Stimulated activated CD4-positive, alpha-beta T cell treated with anti-CD3 and anti-CD28 coated beads, TNF-alpha, amount 100 ng/mL, for 1 hour (primary cell): ENCODE results near the gene ECHS1.

Source experiments
- DNase-seq, 3 donors: peaks; one replicate each; pipeline ENCODE4 v3.0.0-alpha.2; 2020; ENCODE audit warnings: low read depth in 3 of 3, low spot score in 1 of 3

ECHS1 gene

DNA sequence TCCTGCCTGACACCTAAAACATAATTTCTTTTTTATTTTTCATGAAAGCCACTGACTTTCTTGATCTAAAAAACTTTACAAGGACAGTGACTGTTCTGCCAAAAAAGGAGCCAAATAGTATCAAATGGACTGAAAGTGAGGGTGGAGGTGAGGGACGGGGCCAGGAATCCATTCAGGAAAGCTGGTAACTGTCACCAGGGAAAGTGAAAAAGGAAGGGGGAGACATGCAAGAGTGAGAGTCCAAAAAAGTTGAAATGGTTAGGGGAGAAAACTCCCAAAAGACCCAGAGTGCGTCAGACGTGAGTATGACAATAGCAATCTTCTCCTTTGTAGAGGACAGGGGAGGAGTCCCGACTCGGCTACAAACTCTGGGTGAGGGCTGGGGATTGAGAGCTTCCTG, 28.9 kb downstream of the ECHS1 start:
- DNase-seq, result no peak

GRCh38 chr10:133343558-133343957, 29.6 kb downstream of the ECHS1 start:
- no peak for DNase-seq

DNA sequence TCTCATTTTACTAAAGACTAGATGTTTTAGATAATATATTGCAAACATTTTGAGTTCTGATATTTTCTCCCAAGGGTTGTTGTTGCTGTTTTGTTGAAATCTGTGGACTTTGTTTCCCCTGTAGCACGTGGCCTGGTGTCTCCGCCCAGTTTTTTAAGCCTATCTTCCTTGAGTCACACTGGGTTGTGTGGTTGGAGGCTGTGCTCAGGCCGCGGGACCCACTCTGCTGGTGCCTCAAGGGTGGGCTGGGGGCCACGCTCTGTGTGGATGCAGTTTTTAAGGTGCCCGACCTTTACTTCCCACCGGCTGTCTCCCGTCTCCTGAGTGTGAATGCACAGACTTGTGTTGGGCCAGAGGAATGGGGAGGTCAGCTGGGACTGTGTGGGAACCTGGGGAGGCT, 30.2 kb downstream of the ECHS1 start:
- DNase-seq, result no peak

DNA sequence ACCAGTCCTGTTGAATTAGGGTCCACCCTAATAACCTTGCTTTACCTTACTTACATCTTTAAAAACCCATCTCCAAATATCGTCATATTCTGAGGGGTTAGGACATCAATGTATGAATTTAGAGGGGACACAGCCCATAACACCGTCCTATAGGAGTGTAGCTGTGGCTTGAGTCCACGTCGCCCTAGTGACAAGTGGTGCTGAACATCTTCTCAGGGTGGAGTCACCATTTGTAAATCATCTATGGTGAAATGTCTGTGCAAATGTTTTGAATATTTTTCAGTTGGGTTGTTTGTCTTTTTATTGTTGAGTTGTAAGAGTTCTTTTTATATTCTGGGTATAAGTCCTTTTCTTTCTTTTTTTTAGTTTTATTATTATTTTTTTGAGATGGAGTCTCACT, 31.2 kb downstream of the ECHS1 start:
- DNase-seq, result no peak

DNA sequence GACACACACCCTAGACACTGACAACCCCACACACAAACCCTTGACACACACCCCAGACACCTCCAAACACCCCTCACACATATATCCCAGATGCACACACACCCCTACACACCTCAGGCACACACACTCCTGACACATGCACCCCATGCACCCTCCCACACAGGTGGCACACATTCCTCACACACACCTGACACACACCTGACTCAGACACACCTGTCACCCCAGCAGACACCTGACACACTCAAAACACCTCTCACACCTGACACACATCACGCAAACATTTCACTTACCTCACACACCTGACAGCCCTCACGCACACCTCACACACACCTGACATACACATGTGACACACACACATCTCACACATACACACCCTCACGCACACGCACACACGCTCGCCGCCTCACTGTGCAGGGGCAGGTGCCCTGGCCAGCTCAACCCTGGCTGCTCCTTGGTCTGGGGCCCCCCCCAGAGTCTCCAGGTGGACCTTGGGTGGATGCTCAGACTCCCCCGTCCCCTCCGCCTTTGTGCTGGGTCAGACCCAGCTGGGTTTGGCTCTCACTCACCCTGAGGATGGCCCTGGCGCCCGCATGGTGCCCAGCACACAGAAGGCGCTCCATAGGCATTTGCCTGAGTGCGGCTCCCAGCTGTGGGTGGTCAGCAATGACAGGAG, 33.3 kb downstream of the ECHS1 start:
- no peak for DNase-seq

GRCh38 chr10:133338080-133339071, 34.8 kb downstream of the ECHS1 start:
- no peak for DNase-seq

- no peak for DNase-seq
These were observed 35.8 kb downstream of the ECHS1 start for GRCh38 chr10:133337370-133337725.

DNA sequence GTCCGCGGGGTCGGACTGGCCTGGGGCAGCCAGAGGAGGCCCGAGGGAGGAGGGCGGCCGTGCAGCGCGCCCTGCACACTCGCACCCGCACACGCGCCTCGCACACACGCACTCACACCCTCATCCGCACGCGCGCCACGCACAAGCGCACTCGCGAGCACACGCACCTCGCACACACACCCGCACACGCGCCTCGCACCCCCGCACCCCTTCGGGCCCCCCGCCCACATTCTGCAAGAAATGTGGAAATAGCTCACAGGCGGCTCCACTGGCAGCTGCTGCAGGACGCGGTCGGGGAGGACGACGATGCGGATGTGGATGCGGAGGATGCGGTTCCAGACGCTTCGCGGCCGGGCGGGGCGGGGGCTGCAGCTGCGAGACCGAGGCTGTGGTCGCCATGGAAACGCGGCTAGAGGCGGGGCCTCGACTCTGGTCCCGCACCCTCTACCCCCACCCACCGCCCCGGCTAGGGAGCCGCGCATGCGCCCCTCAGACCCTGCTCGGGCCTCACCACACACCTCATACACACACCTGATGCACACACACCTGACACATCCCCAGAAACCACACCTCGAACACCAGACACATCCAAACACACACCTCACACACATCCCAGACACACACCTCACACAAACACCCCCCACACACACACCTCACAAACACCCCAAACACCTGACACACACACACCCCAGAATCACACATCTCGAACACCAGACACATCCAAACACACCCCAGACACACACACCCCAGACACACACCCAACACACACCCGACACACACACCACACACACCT, 36.4 kb downstream of the ECHS1 start, which contains the start of gene CALY:
Gene CALY (minus strand): TSS at position 320 of the 793 bp plus-strand sequence. CDS start 7,907 bp downstream, outside the sequence.
- DNase-seq, result peak; percentile 46 to 74 (median 61)

- no peak for DNase-seq
These were observed 37.0 kb downstream of the ECHS1 start for GRCh38 chr10:133336118-133336576.

- peak; percentile 45 to 58 (median 51) for DNase-seq
These were observed 37.7 kb downstream of the ECHS1 start for GRCh38 chr10:133335246-133336117.

- DNase-seq, result no peak
These were observed 38.5 kb downstream of the ECHS1 start for GRCh38 chr10:133334503-133335245.

GRCh38 chr10:133332936-133333699, 40.0 kb downstream of the ECHS1 start:
- DNase-seq, result no peak

DNA sequence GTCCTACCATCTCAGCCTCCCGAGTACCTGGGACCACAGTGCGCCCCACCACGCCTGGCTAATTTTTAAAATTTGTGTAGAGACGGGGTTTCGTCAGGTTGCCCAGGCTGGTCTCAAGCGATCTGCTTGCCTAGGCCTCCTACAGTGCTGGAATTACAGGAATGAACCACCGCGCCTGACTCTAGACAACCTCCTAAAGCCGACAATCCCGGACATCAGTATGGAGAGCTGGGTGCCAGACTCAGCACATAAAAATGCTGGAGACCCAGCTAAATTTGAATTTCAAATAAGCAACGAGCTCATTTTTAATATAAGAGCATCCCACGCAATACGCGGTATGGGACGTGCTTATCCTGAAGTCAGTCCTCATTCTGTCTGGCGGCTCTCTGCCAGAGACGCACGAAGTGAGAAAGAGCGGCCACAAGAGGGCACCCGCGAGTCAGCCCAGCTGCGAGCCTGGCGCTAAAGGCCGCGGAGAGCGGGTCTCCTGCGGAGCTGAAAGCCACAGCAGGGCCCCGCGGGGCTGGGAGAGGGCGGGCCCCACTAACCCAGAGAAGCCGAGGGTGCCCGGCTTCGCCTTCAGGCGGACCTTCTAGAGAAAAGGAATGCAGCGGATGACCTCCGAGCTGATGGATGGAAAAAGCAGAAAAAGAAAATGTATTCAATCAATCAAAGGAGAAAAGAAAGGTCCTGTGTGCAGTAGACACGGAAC, 43.5 kb downstream of the ECHS1 start:
- peak; percentile 58 to 87 (median 80) for DNase-seq

- DNase-seq, result no peak
These were observed 44.5 kb downstream of the ECHS1 start for GRCh38 chr10:133328358-133329343.

DNA sequence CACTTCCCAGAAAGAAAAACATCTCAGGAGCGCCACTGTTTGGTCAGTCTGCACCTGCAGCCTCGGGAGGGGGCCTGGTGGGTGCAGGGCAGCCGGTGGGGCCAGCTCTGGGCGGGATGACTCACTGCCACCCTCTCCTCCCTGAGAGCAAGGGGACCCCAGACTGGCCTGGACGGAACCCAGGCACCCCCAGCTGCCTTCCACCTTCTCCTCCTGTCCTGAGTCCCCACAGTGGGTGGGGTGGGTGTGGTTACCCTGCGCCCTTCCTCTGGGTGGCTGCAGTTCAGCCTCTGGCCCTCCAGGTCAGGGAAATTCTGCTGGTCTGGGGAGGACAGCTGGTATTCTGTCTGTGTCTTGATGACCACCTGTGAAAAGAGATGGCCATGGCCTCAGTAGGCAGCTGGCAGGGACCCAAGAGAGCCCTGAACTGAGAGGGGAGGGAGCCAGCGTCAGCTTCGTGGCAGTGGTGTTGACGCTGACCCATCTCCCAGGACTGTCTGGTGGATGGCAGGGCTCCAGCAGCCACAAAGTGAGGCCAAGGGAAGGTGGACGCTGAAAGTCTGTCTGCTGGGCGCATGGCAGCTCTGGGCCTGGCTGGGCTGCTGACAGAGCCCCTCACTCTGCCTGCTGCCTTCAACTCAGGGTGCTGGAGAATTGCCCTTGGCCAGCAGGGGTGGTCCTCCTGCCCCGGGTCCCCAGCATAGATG, 45.4 kb downstream of the ECHS1 start:
- DNase-seq, result no peak
